ENCODE results near the gene HMCN2. TPM values are rescaled to one million over a fixed set of nuclear protein-coding genes. Genes with fewer than 3 reads are reported as not detected.

HMCN2 gene
- total and polyA plus RNA-seq, 2 experiments from 2014 or later: not detected

DNA sequence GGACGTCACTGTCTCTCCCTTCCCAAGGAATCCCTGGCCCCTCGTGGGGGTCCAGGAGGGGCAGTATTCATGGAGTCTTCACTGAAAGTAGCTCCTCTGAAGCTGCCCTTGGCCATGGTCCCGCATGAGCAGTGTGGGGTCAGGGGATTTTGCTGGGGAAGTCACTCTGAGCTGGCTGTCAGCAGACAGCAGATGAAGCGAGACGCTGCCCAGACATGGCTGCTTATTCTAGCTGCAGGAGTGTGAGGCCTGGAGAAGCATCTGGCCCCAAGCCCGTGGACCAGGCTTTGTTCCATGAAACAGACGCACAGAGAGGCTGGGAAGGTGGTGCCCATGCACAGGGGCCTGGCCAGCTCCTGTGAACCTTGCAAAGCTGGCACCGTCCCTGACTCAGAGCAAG is 157.7 kb downstream of the HMCN2 start:
- in situ Hi-C loops (cut with MboI): no loop called here
- Histone ChIP-seq H3K9me2 (ENCODE audit: insufficient read depth) (no peaks in the 10 kb centered on the region), H3K27ac (no peak overlapping the region), H3K9me3 (ENCODE audit: low read depth) (no peaks in the 10 kb centered on the region), H3F3A (ENCODE audit: insufficient read depth) (no peaks in the 10 kb centered on the region), H3K4me2 (ENCODE audit: unreplicated experiment) (no peak overlapping the region), H4K20me1 (ENCODE audit: insufficient read depth) (no peaks in the 10 kb centered on the region), H3K9ac (no peak overlapping the region), H3K36me3 (ENCODE audit: low read depth) (no peaks in the 10 kb centered on the region), H3K79me2 (ENCODE audit: insufficient read depth) (no peaks in the 10 kb centered on the region), H3K4me1 (ENCODE audit: insufficient read depth) (peaks cover 13% of the 10 kb centered on the region), H2AFZ (no peak overlapping the region), H3K4me3 (no peak overlapping the region), H3K27me3 (replicated peaks; ENCODE audit: insufficient read depth) (no peaks in the 10 kb centered on the region)
- TF ChIP-seq EZH2phosphoT487 (IDR thresholded peaks at IDR 0.05; ENCODE audit: insufficient read depth, low read depth) (no peak), EZH2 (IDR thresholded peaks at IDR 0.05; ENCODE audit: insufficient read depth, poor library complexity, severe bottlenecking) (no peak)
- no peak for DNase-seq
- 49% methylated on average over 8 of the region's 8 CpGs for WGBS, 2 experiments (ENCODE audit: low coverage in 1 of 2, low lambda C conversion rate in 2 of 2, missing lambda C conversion rate in 2 of 2)

DNA sequence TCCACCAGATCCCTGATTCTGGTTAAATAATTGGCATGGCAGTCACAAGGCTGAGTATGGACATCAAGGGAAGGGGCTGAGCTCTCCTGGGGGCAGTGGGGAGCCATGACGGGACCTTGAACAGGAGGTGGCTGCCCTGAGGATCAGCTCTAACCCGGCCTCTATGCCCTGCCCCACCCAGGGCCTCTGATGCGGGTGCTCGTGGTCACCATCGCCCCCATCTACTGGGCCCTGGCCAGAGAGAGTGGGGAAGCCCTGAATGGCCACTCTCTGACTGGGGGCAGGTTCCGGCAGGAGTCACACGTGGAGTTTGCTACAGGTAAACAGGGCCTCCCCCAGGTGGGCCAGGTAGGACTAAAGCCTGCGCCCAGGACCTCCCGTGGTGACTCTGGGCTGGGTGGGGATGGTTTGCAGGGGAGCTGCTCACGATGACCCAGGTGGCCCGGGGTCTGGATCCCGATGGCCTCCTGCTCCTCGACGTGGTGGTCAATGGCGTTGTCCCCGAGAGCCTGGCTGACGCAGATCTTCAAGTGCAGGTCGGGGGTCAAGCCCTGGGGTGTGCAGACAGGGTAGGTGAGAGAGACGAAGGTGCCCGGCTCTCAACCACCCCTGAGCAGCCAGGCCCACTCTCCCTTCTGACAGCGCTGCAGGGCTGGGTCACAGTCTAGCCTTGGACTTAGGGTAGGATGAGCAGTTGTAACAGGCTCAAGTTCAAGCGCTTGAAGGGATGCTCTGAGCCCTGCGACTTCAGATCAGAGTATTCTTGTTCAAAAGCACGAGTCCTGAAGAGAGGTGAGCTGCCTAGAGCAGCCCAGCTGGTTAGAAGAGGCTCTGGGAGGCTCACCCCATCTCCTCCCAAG is 159.3 kb downstream of the HMCN2 start:
- H3K27ac ChIP-seq: no peak overlapping the region
- H3K9me3 ChIP-seq (ENCODE audit: low read depth): no peaks in the 10 kb centered on the region
- in situ Hi-C loops (cut with MboI): no loop called here
- no peaks in the 10 kb centered on the region for H3K79me2 ChIP-seq (ENCODE audit: insufficient read depth)
- peaks cover 13% of the 10 kb centered on the region for H3K4me1 ChIP-seq (ENCODE audit: insufficient read depth)
- H3K9me2 ChIP-seq (ENCODE audit: insufficient read depth): no peaks in the 10 kb centered on the region
- no peak overlapping the region for H2AFZ ChIP-seq
- no peaks in the 10 kb centered on the region for H3K36me3 ChIP-seq (ENCODE audit: low read depth)
- no peak overlapping the region for H3K9ac ChIP-seq
- TF ChIP-seq EZH2phosphoT487 (IDR thresholded peaks at IDR 0.05; ENCODE audit: insufficient read depth, low read depth) (no peak), EZH2 (IDR thresholded peaks at IDR 0.05; ENCODE audit: insufficient read depth, poor library complexity, severe bottlenecking) (no peak)
- H3K4me2 ChIP-seq (ENCODE audit: unreplicated experiment): no peak overlapping the region
- DNase-seq: no peak
- no peaks in the 10 kb centered on the region for H3F3A ChIP-seq (ENCODE audit: insufficient read depth)
- H3K27me3 ChIP-seq (replicated peaks; ENCODE audit: insufficient read depth): no peaks in the 10 kb centered on the region
- 84 to 89% methylated on average over 24 of the region's 24 CpGs for whole genome bisulfite sequencing, 2 experiments (ENCODE audit: low coverage in 1 of 2, low lambda C conversion rate in 2 of 2, missing lambda C conversion rate in 2 of 2)
- H3K4me3 ChIP-seq: no peak overlapping the region
- no peaks in the 10 kb centered on the region for H4K20me1 ChIP-seq (ENCODE audit: insufficient read depth)

DNA sequence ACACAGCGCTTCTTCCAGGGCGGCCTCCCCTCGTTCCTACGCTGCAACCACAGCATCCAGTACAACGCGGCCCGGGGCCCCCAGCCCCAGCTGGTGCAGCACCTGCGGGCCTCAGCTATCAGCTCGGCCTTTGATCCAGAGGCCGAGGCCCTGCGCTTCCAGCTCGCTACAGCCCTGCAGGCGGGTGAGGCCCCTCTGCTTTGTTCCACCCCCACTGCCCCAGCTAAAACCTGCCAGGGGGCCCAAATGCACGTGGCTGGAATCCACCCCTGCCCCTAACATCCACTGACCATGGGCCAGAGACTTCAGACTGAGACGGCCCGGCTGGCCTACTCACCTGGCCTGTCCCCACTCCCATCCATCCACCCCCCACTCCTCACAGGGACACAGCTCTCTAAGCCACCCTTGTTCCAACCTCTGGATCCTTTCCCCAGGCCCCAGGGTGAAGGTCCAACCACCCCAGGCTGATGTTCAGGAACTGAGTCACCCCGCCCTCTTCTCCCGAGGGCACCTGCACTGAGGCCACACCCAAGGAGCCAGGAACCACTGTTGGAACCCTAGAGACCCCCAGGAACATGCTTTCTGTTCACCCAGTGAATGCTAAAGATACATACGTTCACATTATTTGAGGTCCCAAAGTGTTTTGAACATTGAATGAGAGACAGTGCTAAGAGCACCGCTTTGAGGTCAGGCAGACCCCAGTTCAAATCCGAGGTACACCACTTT is 160.3 kb downstream of the HMCN2 start:
- Histone ChIP-seq H3K9me2 (ENCODE audit: insufficient read depth) (no peaks in the 10 kb centered on the region), H3K9ac (no peak overlapping the region), H2AFZ (no peak overlapping the region), H3K4me2 (ENCODE audit: unreplicated experiment) (no peak overlapping the region), H3K36me3 (ENCODE audit: low read depth) (no peaks in the 10 kb centered on the region), H3K79me2 (ENCODE audit: insufficient read depth) (no peaks in the 10 kb centered on the region), H3K27ac (no peak overlapping the region), H3K9me3 (ENCODE audit: low read depth) (no peaks in the 10 kb centered on the region), H3K4me3 (no peak overlapping the region), H3K27me3 (replicated peaks; ENCODE audit: insufficient read depth) (no peaks in the 10 kb centered on the region), H3F3A (ENCODE audit: insufficient read depth) (no peaks in the 10 kb centered on the region), H4K20me1 (ENCODE audit: insufficient read depth) (no peaks in the 10 kb centered on the region), H3K4me1 (ENCODE audit: insufficient read depth) (peaks cover 13% of the 10 kb centered on the region)
- in situ Hi-C loops (cut with MboI): no loop called here
- no peak for DNase-seq
- WGBS, 2 experiments (ENCODE audit: low coverage in 1 of 2, low lambda C conversion rate in 2 of 2, missing lambda C conversion rate in 2 of 2): 83 to 86% methylated on average over 21 of the region's 21 CpGs
- no peak for TF ChIP-seq EZH2 (IDR thresholded peaks at IDR 0.05; ENCODE audit: insufficient read depth, poor library complexity, severe bottlenecking)
- no peak for TF ChIP-seq EZH2phosphoT487 (IDR thresholded peaks at IDR 0.05; ENCODE audit: insufficient read depth, low read depth)

DNA sequence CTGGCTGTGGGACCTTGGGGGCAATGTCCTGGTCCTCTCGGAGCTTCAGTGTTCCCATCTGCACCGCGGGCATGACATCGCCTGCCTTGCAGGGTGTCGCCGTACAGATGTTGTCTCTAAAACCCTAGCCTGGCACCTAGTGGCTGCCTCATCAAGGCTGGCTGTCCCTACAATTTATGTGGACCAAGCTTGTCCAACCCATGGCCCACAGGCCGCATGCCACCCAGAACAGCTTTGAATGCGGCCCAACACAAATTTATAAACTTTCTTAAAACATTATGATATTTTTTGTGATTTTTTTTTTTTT is 160.9 kb downstream of the HMCN2 start:
- Histone ChIP-seq H3K4me1 (ENCODE audit: insufficient read depth) (peaks cover 13% of the 10 kb centered on the region), H3K36me3 (ENCODE audit: low read depth) (no peaks in the 10 kb centered on the region), H3K9ac (no peak overlapping the region), H3K79me2 (ENCODE audit: insufficient read depth) (no peaks in the 10 kb centered on the region), H3K9me3 (ENCODE audit: low read depth) (no peaks in the 10 kb centered on the region), H3K9me2 (ENCODE audit: insufficient read depth) (no peaks in the 10 kb centered on the region), H4K20me1 (ENCODE audit: insufficient read depth) (no peaks in the 10 kb centered on the region), H3K4me2 (ENCODE audit: unreplicated experiment) (no peak overlapping the region), H3K27me3 (replicated peaks; ENCODE audit: insufficient read depth) (no peaks in the 10 kb centered on the region), H3K4me3 (no peak overlapping the region), H3K27ac (no peak overlapping the region), H3F3A (ENCODE audit: insufficient read depth) (no peaks in the 10 kb centered on the region), H2AFZ (no peak overlapping the region)
- WGBS, 2 experiments (ENCODE audit: low coverage in 1 of 2, low lambda C conversion rate in 2 of 2, missing lambda C conversion rate in 2 of 2): 99 to 100% methylated on average over 8 of the region's 8 CpGs
- in situ Hi-C loops (cut with MboI): no loop called here
- TF ChIP-seq EZH2 (IDR thresholded peaks at IDR 0.05; ENCODE audit: insufficient read depth, poor library complexity, severe bottlenecking): no peak
- TF ChIP-seq EZH2phosphoT487 (IDR thresholded peaks at IDR 0.05; ENCODE audit: insufficient read depth, low read depth): no peak
- DNase-seq: no peak

All from GM23248 (cell line).